HL-60/S4 treated with retinoic acid at 250 ng/mL for 4 days and 3 days (cell line): ENCODE data around the gene OR51F1.
"Not testable (repeated sequence)": the region's sequence is repeated elsewhere in the genome, so short reads cannot be mapped to it uniquely, and the experiment has no call there.

ENCODE experiments used
- in situ Hi-C: fragments of 300-500 bp; cut with MboI; formaldehyde crosslinking; loops from 2 replicates; pipeline ENCODE4 v1.7.0; 2022; ENCODE audit warnings: low sequenced_read_pairs

OR51F1 gene

GRCh38 chr11:4769838-4770237 is at the start of gene OR51F1:
Gene OR51F1 (minus strand): TSS chr11:4769938. CDS start chr11:4769938, 0 bp downstream.
- in situ Hi-C loops, result no loop called here

- in situ Hi-C loops, result no loop called here
These were observed 39.5 kb upstream of the OR51F1 start for GRCh38 chr11:4809246-4809645.

- in situ Hi-C loops, result no loop called here
These were observed 38.7 kb upstream of the OR51F1 start for GRCh38 chr11:4808476-4808875.

- in situ Hi-C loops, result no loop called here
These were observed 34.5 kb upstream of the OR51F1 start, which contains the start of gene OR52R1 for GRCh38 chr11:4804280-4804679. Gene OR52R1 (minus strand): TSS chr11:4804380. CDS start chr11:4804380, 0 bp downstream.

- in situ Hi-C loops, result not testable (repeated sequence)
These were observed 31.6 kb upstream of the OR51F1 start for GRCh38 chr11:4801316-4801715.

- in situ Hi-C loops, result no loop called here
These were observed 28.9 kb upstream of the OR51F1 start for GRCh38 chr11:4798427-4799183.

GRCh38 chr11:4797206-4797605 is 27.5 kb upstream of the OR51F1 start:
- in situ Hi-C loops, result no loop called here

GRCh38 chr11:4782454-4782853 is 12.7 kb upstream of the OR51F1 start:
- in situ Hi-C loops, result no loop called here

GRCh38 chr11:4768094-4768493 is 1.6 kb downstream of the OR51F1 start:
- in situ Hi-C loops, result no loop called here

- in situ Hi-C loops, result no loop called here
These were observed 3.2 kb downstream of the OR51F1 start for GRCh38 chr11:4766420-4767043.

- in situ Hi-C loops, result no loop called here
These were observed 6.6 kb downstream of the OR51F1 start for GRCh38 chr11:4763096-4763495.

GRCh38 chr11:4751201-4751600 is 18.5 kb downstream of the OR51F1 start:
- in situ Hi-C loops, result no loop called here

- in situ Hi-C loops, result no loop called here
These were observed 21.3 kb downstream of the OR51F1 start for GRCh38 chr11:4748438-4748837.

GRCh38 chr11:4740735-4741134 is 29.0 kb downstream of the OR51F1 start:
- in situ Hi-C loops, result no loop called here

- in situ Hi-C loops, result no loop called here
These were observed 42.6 kb downstream of the OR51F1 start for GRCh38 chr11:4727171-4727570.

GRCh38 chr11:4722616-4723534 is 46.9 kb downstream of the OR51F1 start:
- in situ Hi-C loops, result not testable (repeated sequence)
